Heart right ventricle (tissue), 16 donors: ENCODE data around the gene SMYD3. TPM values are rescaled to one million over a fixed set of nuclear protein-coding genes. Genes with fewer than 3 reads are reported as not detected.

ENCODE experiments used
- ATAC-seq, 8 donors: fragments of 200-7000 bp; cut with Tn5 transposase; one replicate each; pipeline ENCODE4 v1.9.1; 2020; ENCODE audit warnings: mild to moderate bottlenecking in 8 of 8, moderate library complexity in 8 of 8, moderate number of reproducible peaks in 1 of 8
- DNase-seq, 2 donors: peaks; one replicate each; pipeline ENCODE4 v3.0.0-alpha.2; 2020
- H3K27ac ChIP-seq, 10 donors: fragments of 200-600 bp; sonication (generic) in 2 of 10; one replicate each; pipeline versions ENCODE4 v1.5.0 to v1.8.0; 2020 to 2022; ENCODE audit warnings: mild to moderate bottlenecking in 3 of 10
- H3K27me3 ChIP-seq, 7 donors: fragments of 200-600 bp; one replicate each; pipeline ENCODE4 v1.8.0; 2021 to 2022; ENCODE audit warnings: mild to moderate bottlenecking in 2 of 7
- H3K36me3 ChIP-seq, 9 donors: fragments of 200-600 bp; sonication (generic) in 1 of 9; one replicate each; pipeline versions ENCODE4 v1.5.0 to v1.8.0; 2020 to 2022; ENCODE audit warnings: mild to moderate bottlenecking in 2 of 9
- H3K4me1 ChIP-seq, 9 donors: fragments of 200-600 bp; sonication (generic) in 1 of 9; one replicate each; pipeline versions ENCODE4 v1.5.0 to v1.8.0; 2020 to 2022; ENCODE audit warnings: mild to moderate bottlenecking in 4 of 9
- H3K4me3 ChIP-seq, 10 donors: fragments of 200-600 bp; sonication (generic) in 2 of 10; one replicate each; pipeline versions ENCODE4 v1.5.0 to v1.8.0; 2020 to 2022; ENCODE audit warnings: mild to moderate bottlenecking in 7 of 10, moderate library complexity in 2 of 10
- H3K9me3 ChIP-seq, 11 donors: fragments of 200-600 bp in 10 of 11; sonication (generic) in 2 of 11; one replicate each; pipeline versions ENCODE4 v1.5.0 to v1.8.0; 2013 to 2022; ENCODE audit warnings: mild to moderate bottlenecking in 2 of 11, control low read depth in 1 of 11, moderate library complexity in 1 of 11
- CTCF ChIP-seq, 9 donors: fragments of 200-600 bp; sonication (generic) in 2 of 9; IDR thresholded peaks; one replicate each; pipeline versions ENCODE4 v1.5.0 to v1.8.0; 2021 to 2022; ENCODE audit warnings: antibody characterized with exemption in 9 of 9, mild to moderate bottlenecking in 5 of 9, moderate library complexity in 1 of 9
- WGBS, 2 donors: extraction: QIAGEN DNeasy Blood & Tissue Kit; methylation state at CpG; one replicate each; pipeline ENCODE4 v1.1.7; 2013; ENCODE audit warnings: inconsistent platforms in 1 of 2; 5-methylcytosine and 5-hydroxymethylcytosine counted together
- intact Hi-C, 10 donors: fragments of 100-400 bp; cut with DNase I; formaldehyde crosslinking; loops; one replicate each; pipeline versions ENCODE4 v1.11.1 to v1.14.2; 2022
- polyA plus RNA-seq, 2 donors: library from polyadenylated mRNA; stranded (reverse); fragments of 200-250 nt; gene quantifications; one replicate each; pipeline ENCODE4 v1.2.3, GENCODE V29; 2013
- total RNA-seq, 10 donors: library from RNA; stranded (reverse); fragmentation: NEBNext Ultra II Directional in 3 of 10; extraction: Animal tissue kit (Norgen Biotek cat#: 25700) in 3 of 10; gene quantifications; one replicate each; pipeline versions ENCODE4 v1.2.1 to v1.2.4, GENCODE V29; 2021 to 2023
- donor health status: Arrhythmogenic right ventricular cardiomyopathy.
- donor health status: ischemic (EF 13 %, LVEDD 7.1; RV severe dilation, severe dysfunction).
- donor health status: healthy with polysubstance abuse.
- donor health status: DM: no; HTN: yes; CAD: no.
- donor health status: DM: no; HTN: no; CAD: no.
- donor health status: ischemic (EF 25% LVEDD 6.9; RV normal size, moderate dysfunction).
- donor health status: ischemic (EF 25% LVEDD 5.7; RV mildly dilated, moderate dysfunction).
- donor health status: healthy.
- donor health status: DM: yes; HTN: yes; CAD: no.
- donor health status: Ischemic cardiomyopathy.
- donor health status: ischemic (EF 35%, LVEDD 5.7; RV mildly dilated, moderate dysfunction).
- donor health status: nonischemic (EF 11% LVEDD 7.7; RV severe dilation, severe dysfunction).
- donor health status: DM: yes; HTN: yes; CAD: no.
- donor health status: PGD.
- donor health status: ischemic (EF 29% LVEDD 5.4; RV normal size, mild dysfunction).
- donor health status: nonischemic (EF 23%, LVEDD 6.1; RV moderate dilation, normal function).

The SMYD3 gene
- total and polyA plus RNA-seq, 12 donors, result 5.9 to 13.9 (median 8.1) TPM

- 91 to 97% methylated on average over 4 of the region's 4 CpGs for WGBS, 2 donors
- ATAC-seq (no peak), DNase-seq (no peak)
- TF ChIP-seq CTCF (IDR thresholded peaks at IDR 0.05), result no peak
- H3K9me3 ChIP-seq, result peaks cover 0 to 12% (median 6%) of the 10 kb centered on the region in 11 donors
- no peak overlapping the region for H3K27ac ChIP-seq
- intact Hi-C loops, result no loop called here
- no peaks in the 10 kb centered on the region for H3K4me1 ChIP-seq
- no peak overlapping the region for H3K4me3 ChIP-seq
- H3K27me3 ChIP-seq, result no peaks in the 10 kb centered on the region
- H3K36me3 ChIP-seq, result no peaks in the 10 kb centered on the region
These were observed 425.9 kb downstream of the SMYD3 start for GRCh38 chr1:246081138-246081702.

GRCh38 chr1:246080031-246080430 lies 427.0 kb downstream of the SMYD3 start:
- DNase-seq (no peak), ATAC-seq (no peak)
- H3K36me3 ChIP-seq, result no peaks in the 10 kb centered on the region
- WGBS, 2 donors, result 97 to 98% methylated on average over 9 of the region's 9 CpGs
- intact Hi-C loops, result no loop called here
- no peaks in the 10 kb centered on the region for H3K27me3 ChIP-seq
- peaks cover 0 to 14% (median 6%) of the 10 kb centered on the region in 11 donors for H3K9me3 ChIP-seq
- no peak for TF ChIP-seq CTCF (IDR thresholded peaks at IDR 0.05)
- H3K27ac ChIP-seq, result no peak overlapping the region
- no peak overlapping the region for H3K4me3 ChIP-seq
- no peaks in the 10 kb centered on the region for H3K4me1 ChIP-seq

- DNase-seq, result no peak
- H3K9me3 ChIP-seq, result peaks cover 0 to 16% (median 6%) of the 10 kb centered on the region in 11 donors
- ATAC-seq, result no peak
- no peaks in the 10 kb centered on the region for H3K27me3 ChIP-seq
- H3K27ac ChIP-seq, result no peak overlapping the region
- H3K36me3 ChIP-seq, result no peaks in the 10 kb centered on the region
- no peak overlapping the region for H3K4me3 ChIP-seq
- no peak for TF ChIP-seq CTCF (IDR thresholded peaks at IDR 0.05)
- intact Hi-C loops, result no loop called here
- no peaks in the 10 kb centered on the region for H3K4me1 ChIP-seq
- WGBS, 2 donors, result 97 to 98% methylated on average over 1 of the region's 1 CpG
These were observed 428.2 kb downstream of the SMYD3 start for GRCh38 chr1:246078888-246079252.

- Histone ChIP-seq H3K4me1 (no peaks in the 10 kb centered on the region), H3K9me3 (peaks cover 0 to 16% (median 6%) of the 10 kb centered on the region in 11 donors), H3K27ac (no peak overlapping the region), H3K27me3 (no peaks in the 10 kb centered on the region), H3K36me3 (no peaks in the 10 kb centered on the region), H3K4me3 (no peak overlapping the region)
- intact Hi-C loops, result no loop called here
- ATAC-seq (no peak), DNase-seq (no peak)
- 88 to 90% methylated on average over 9 of the region's 9 CpGs for WGBS, 2 donors
- no peak for TF ChIP-seq CTCF (IDR thresholded peaks at IDR 0.05)
These were observed 428.8 kb downstream of the SMYD3 start for GRCh38 chr1:246078126-246078887.
